KMS-11 (cell line): Measurements from ENCODE around the gene FOXD2.

Source experiments
- H2AFZ ChIP-seq: fragments of 200-600 bp; sonication (generic); 2 replicates; pipeline ENCODE4 v1.6.1; 2016; ENCODE audit warnings: antibody characterized with exemption, mixed run types, low read depth
- H3K27ac ChIP-seq: fragments of 200-600 bp; sonication (generic); 2 replicates; pipeline ENCODE4 v1.6.1; 2016; ENCODE audit warnings: mild to moderate bottlenecking, mixed run types
- H3K27me3 ChIP-seq: fragments of 200-600 bp; sonication (generic); 2 replicates; pipeline ENCODE4 v1.6.1; 2017; ENCODE audit warnings: mild to moderate bottlenecking, low read depth, mixed run types, moderate library complexity; ENCODE audit not compliant: insufficient read depth
- H3K36me3 ChIP-seq: fragments of 200-600 bp; sonication (generic); 2 replicates; pipeline ENCODE4 v1.6.1; 2017; ENCODE audit warnings: mild to moderate bottlenecking, mixed run types; ENCODE audit not compliant: insufficient read depth
- H3K4me1 ChIP-seq: fragments of 200-600 bp; sonication (generic); 2 replicates; pipeline ENCODE4 v1.6.1; 2016; ENCODE audit warnings: mild to moderate bottlenecking, low read depth, mixed run types; ENCODE audit not compliant: poor library complexity, severe bottlenecking
- H3K4me2 ChIP-seq: fragments of 200-600 bp; sonication (generic); 2 replicates; pipeline ENCODE4 v1.7.0; 2016; ENCODE audit warnings: mild to moderate bottlenecking, mixed run types
- H3K4me3 ChIP-seq: fragments of 200-600 bp; sonication (generic); IDR thresholded peaks from 2 replicates; pipeline ENCODE4 v1.6.1; 2017; ENCODE audit warnings: low read depth, low read length, mixed read lengths; ENCODE audit not compliant: insufficient read depth
- H3K79me2 ChIP-seq: fragments of 200-600 bp; sonication (generic); 2 replicates; pipeline ENCODE4 v1.6.1; 2016; ENCODE audit warnings: low read depth, mixed run types; ENCODE audit not compliant: insufficient read depth
- H3K9ac ChIP-seq: fragments of 200-600 bp; sonication (generic); 2 replicates; pipeline ENCODE4 v1.6.1; 2016; ENCODE audit warnings: mild to moderate bottlenecking, mixed run types
- H4K20me1 ChIP-seq: fragments of 200-600 bp; sonication (generic); 2 replicates; pipeline ENCODE4 v1.6.1; 2016; ENCODE audit warnings: mild to moderate bottlenecking, mixed run types; ENCODE audit not compliant: insufficient read depth
- CTCF ChIP-seq: fragments of 200-600 bp; sonication (generic); conservative IDR thresholded peaks from 2 replicates; pipeline ENCODE4 v1.6.1; 2017; ENCODE audit warnings: low read depth, mild to moderate bottlenecking, antibody characterized with exemption, low read length, moderate library complexity, mixed read lengths

Gene FOXD2

GRCh38 chr1:47444562-47445465 is 7.0 kb downstream of the FOXD2 start:
- no peak overlapping the region for H3K4me3 ChIP-seq
- no peaks in the 10 kb centered on the region for H3K4me1 ChIP-seq
- no peaks in the 10 kb centered on the region for H4K20me1 ChIP-seq
- H3K36me3 ChIP-seq: no peaks in the 10 kb centered on the region
- H3K27me3 ChIP-seq: no peaks in the 10 kb centered on the region
- no peaks in the 10 kb centered on the region for H3K79me2 ChIP-seq
- no peak overlapping the region for H2AFZ ChIP-seq
- TF ChIP-seq CTCF: no peak
- no peak overlapping the region for H3K9ac ChIP-seq
- H3K27ac ChIP-seq: no peak overlapping the region
- H3K4me2 ChIP-seq: no peak overlapping the region

- no peak overlapping the region for H3K9ac ChIP-seq
- no peak overlapping the region for H3K4me3 ChIP-seq
- H3K4me1 ChIP-seq: no peaks in the 10 kb centered on the region
- no peak overlapping the region for H3K4me2 ChIP-seq
- no peak overlapping the region for H3K27ac ChIP-seq
- H3K27me3 ChIP-seq: no peaks in the 10 kb centered on the region
- no peaks in the 10 kb centered on the region for H3K36me3 ChIP-seq
- no peak overlapping the region for H2AFZ ChIP-seq
- no peaks in the 10 kb centered on the region for H3K79me2 ChIP-seq
- no peak for TF ChIP-seq CTCF
- no peaks in the 10 kb centered on the region for H4K20me1 ChIP-seq
Measured at GRCh38 chr1:47445823-47446550, 8.1 kb downstream of the FOXD2 start.

- H3K36me3 ChIP-seq: no peaks in the 10 kb centered on the region
- no peak overlapping the region for H2AFZ ChIP-seq
- no peaks in the 10 kb centered on the region for H4K20me1 ChIP-seq
- H3K27ac ChIP-seq: no peak overlapping the region
- no peak for TF ChIP-seq CTCF
- H3K4me1 ChIP-seq: peaks cover 1% of the 10 kb centered on the region
- no peak overlapping the region for H3K4me3 ChIP-seq
- H3K4me2 ChIP-seq: no peak overlapping the region
- no peak overlapping the region for H3K9ac ChIP-seq
- no peaks in the 10 kb centered on the region for H3K27me3 ChIP-seq
- no peaks in the 10 kb centered on the region for H3K79me2 ChIP-seq
Measured at GRCh38 chr1:47448462-47449222, 10.8 kb downstream of the FOXD2 start.

- no peak overlapping the region for H3K4me3 ChIP-seq
- no peaks in the 10 kb centered on the region for H3K36me3 ChIP-seq
- no peaks in the 10 kb centered on the region for H3K79me2 ChIP-seq
- H3K27ac ChIP-seq: no peak overlapping the region
- H4K20me1 ChIP-seq: no peaks in the 10 kb centered on the region
- TF ChIP-seq CTCF: peak; percentile 36; the same call in 1 of the 2 replicates
- peaks cover 8% of the 10 kb centered on the region for H3K4me1 ChIP-seq
- no peaks in the 10 kb centered on the region for H3K27me3 ChIP-seq
- H3K9ac ChIP-seq: no peak overlapping the region
- no peak overlapping the region for H3K4me2 ChIP-seq
- no peak overlapping the region for H2AFZ ChIP-seq
Measured at GRCh38 chr1:47449822-47450552, 12.1 kb downstream of the FOXD2 start.
